Transverse colon (tissue), 4 donors: Measurements from ENCODE around the gene PABPC3. TPM values are rescaled to one million over a fixed set of nuclear protein-coding genes. Genes with fewer than 3 reads are reported as not detected.

ENCODE experiments used
- DNase-seq: peaks from one replicate; pipeline ENCODE4 v3.0.0-alpha.2; 2019
- H3K27ac ChIP-seq, 4 donors: fragments of 200-600 bp; sonication (generic); 2 replicates each; pipeline ENCODE4 v1.5.1; 2016 to 2018; ENCODE audit warnings: inconsistent platforms in 4 of 4
- H3K27me3 ChIP-seq: fragments of 200-600 bp; sonication (generic); 2 replicates; pipeline ENCODE4 v1.5.1; 2017; ENCODE audit warnings: inconsistent platforms
- H3K36me3 ChIP-seq, 4 donors: fragments of 200-600 bp; sonication (generic); 2 replicates each; pipeline ENCODE4 v1.5.1; 2017 to 2019; ENCODE audit warnings: inconsistent platforms in 4 of 4
- H3K4me1 ChIP-seq, 4 donors: fragments of 200-600 bp; sonication (generic); 2 replicates each; pipeline ENCODE4 v1.5.1; 2017 to 2020; ENCODE audit warnings: inconsistent platforms in 4 of 4
- H3K4me3 ChIP-seq, 4 donors: fragments of 200-600 bp; sonication (generic); 1 replicate in 1 of 4; 2 replicates in 3 of 4; pipeline versions ENCODE4 v1.5.1 to v1.6.1; 2017 to 2019; ENCODE audit warnings: inconsistent platforms in 4 of 4
- H3K9me3 ChIP-seq, 2 donors: fragments of 200-600 bp; sonication (generic); 2 replicates each; pipeline ENCODE4 v1.5.1; 2017 to 2019; ENCODE audit warnings: inconsistent platforms in 2 of 2
- EP300 ChIP-seq: sonication (generic); formaldehyde crosslinking; IDR thresholded peaks from one replicate; pipeline ENCODE4 v1.6.1; 2017; ENCODE audit warnings: antibody characterized with exemption, low read depth
- POLR2A ChIP-seq: fragments of 450-650 bp; IDR thresholded peaks from one replicate; pipeline ENCODE4 v1.6.1; 2016; ENCODE audit warnings: antibody characterized with exemption, mild to moderate bottlenecking, moderate library complexity
- POLR2AphosphoS5 ChIP-seq, 3 donors: sonication (generic); formaldehyde crosslinking; IDR thresholded peaks; one replicate each; pipeline ENCODE4 v1.6.1; 2016; ENCODE audit warnings: antibody characterized with exemption in 3 of 3
- WGBS, 2 donors: methylation state at CpG; one replicate each; pipeline ENCODE4 v1.1.5; 2018; ENCODE audit warnings: low coverage in 1 of 2; 5-methylcytosine and 5-hydroxymethylcytosine counted together
- in situ Hi-C, 4 donors: fragments of 200-750 bp; cut with MboI; loops; one replicate each; pipeline versions ENCODE4 v1.15.0 to v1.15.1; 2017; ENCODE audit warnings: low sequenced_read_pairs in 3 of 4, low pct_ligation_motif_present in 1 of 4, low pct_unique_long_range_greater_than_20kb in 1 of 4
- intact Hi-C: fragments of 100-400 bp; cut with DNase I; formaldehyde crosslinking; loops from one replicate; pipeline ENCODE4 v1.15.1; 2023; ENCODE audit warnings: low total_unique reads
- total RNA-seq, 4 donors: library from RNA; depleted of rRNA; stranded (reverse); fragments of >200 nt; gene quantifications; one replicate each; pipeline ENCODE4 v1.1.0, GENCODE V29; 2016
- TF ChIP-seq, protein P1 (sequence below), 5 experiments: fragments of 200-600 bp in 3 of 5; fragments of 450-650 bp in 2 of 5; sonication (generic) in 3 of 5; IDR thresholded peaks; 1 replicate in 2 of 5; 2 replicates in 3 of 5; pipeline ENCODE4 v1.5.1; 2016 to 2017; ENCODE audit warnings: antibody characterized with exemption in 5 of 5, inconsistent platforms in 3 of 5, mild to moderate bottlenecking in 2 of 5, moderate library complexity in 1 of 5

The PABPC3 gene
- total RNA-seq, 4 donors from 2014 or later, result 0.14 to 0.20 TPM; not detected in 2

GRCh38 chr13:25097426-25097825 is 1.5 kb downstream of the PABPC3 start:
- H3K27me3 ChIP-seq, result peaks cover 20% of the 10 kb centered on the region

DNA sequence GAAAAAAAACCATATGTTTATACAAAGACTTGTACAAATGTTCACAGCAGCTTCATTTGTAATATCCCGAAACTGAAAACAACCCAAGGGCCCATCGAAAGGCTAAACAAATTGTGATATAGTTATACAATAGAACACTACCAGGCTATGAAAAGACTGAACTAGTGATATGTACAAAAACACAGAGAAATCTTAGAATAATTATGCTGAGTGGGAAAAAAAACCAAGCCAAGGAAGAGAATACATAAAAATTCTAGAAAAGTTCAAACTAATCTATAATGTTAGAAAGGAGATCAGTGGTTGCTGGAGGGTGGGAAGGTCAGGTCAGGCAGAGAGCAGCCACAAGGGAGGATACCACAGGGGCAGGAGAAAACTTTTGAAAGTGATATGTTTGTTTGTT is 7.8 kb downstream of the PABPC3 start:
- no peaks in the 10 kb centered on the region for H3K4me1 ChIP-seq
- no peak overlapping the region for H3K27ac ChIP-seq
- intact Hi-C loops, result no loop called here
- H3K36me3 ChIP-seq, result no peaks in the 10 kb centered on the region
- WGBS, 2 donors, result 74 to 91% methylated on average over 2 of the region's 2 CpGs
- H3K27me3 ChIP-seq, result no peaks in the 10 kb centered on the region
- DNase-seq, result no peak
- TF ChIP-seq POLR2A (no peak), EP300 (no peak), POLR2AphosphoS5 (IDR thresholded peaks at IDR 0.05) (no peak)
- TF ChIP-seq, protein P1, sequence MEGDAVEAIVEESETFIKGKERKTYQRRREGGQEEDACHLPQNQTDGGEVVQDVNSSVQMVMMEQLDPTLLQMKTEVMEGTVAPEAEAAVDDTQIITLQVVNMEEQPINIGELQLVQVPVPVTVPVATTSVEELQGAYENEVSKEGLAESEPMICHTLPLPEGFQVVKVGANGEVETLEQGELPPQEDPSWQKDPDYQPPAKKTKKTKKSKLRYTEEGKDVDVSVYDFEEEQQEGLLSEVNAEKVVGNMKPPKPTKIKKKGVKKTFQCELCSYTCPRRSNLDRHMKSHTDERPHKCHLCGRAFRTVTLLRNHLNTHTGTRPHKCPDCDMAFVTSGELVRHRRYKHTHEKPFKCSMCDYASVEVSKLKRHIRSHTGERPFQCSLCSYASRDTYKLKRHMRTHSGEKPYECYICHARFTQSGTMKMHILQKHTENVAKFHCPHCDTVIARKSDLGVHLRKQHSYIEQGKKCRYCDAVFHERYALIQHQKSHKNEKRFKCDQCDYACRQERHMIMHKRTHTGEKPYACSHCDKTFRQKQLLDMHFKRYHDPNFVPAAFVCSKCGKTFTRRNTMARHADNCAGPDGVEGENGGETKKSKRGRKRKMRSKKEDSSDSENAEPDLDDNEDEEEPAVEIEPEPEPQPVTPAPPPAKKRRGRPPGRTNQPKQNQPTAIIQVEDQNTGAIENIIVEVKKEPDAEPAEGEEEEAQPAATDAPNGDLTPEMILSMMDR (IDR thresholded peaks at IDR 0.05), result no peak
- H3K9me3 ChIP-seq, result no peaks in the 10 kb centered on the region
- in situ Hi-C loops, result no loop called here
- H3K4me3 ChIP-seq, result no peak overlapping the region

More at GRCh38 chr13:25097426-25097825, 1.5 kb downstream of the PABPC3 start:
- 85% methylated on average over 13 of the region's 13 CpGs; no CpG with 5 or more reads in 1 of the 2 donors for WGBS, 2 donors
- TF ChIP-seq, protein P1 (IDR thresholded peaks at IDR 0.05), result no peak
- TF ChIP-seq EP300 (no peak), POLR2AphosphoS5 (IDR thresholded peaks at IDR 0.05) (no peak)
- in situ Hi-C loops, result no loop called here
- Histone ChIP-seq H3K4me1 (no peaks in the 10 kb centered on the region), H3K27ac (no peak overlapping the region), H3K9me3 (no peaks in the 10 kb centered on the region), H3K36me3 (no peaks in the 10 kb centered on the region), H3K4me3 (no peak overlapping the region)
- no peak for DNase-seq
- intact Hi-C loops, result no loop called here

- intact Hi-C loops, result no loop called here
- WGBS, 2 donors, result 83 to 89% methylated on average over 5 of the region's 5 CpGs
- TF ChIP-seq POLR2A (no peak), EP300 (no peak), POLR2AphosphoS5 (IDR thresholded peaks at IDR 0.05) (no peak)
- TF ChIP-seq, protein P1 (IDR thresholded peaks at IDR 0.05), result no peak
- in situ Hi-C loops, result no loop called here
- Histone ChIP-seq H3K4me1 (peaks cover 0 to under 1% (median 0%) of the 10 kb centered on the region in 4 donors), H3K9me3 (no peaks in the 10 kb centered on the region), H3K27me3 (peaks cover 14% of the 10 kb centered on the region), H3K4me3 (no peak overlapping the region), H3K27ac (no peak overlapping the region), H3K36me3 (no peaks in the 10 kb centered on the region)
- no peak for DNase-seq
These were observed 13.4 kb downstream of the PABPC3 start for GRCh38 chr13:25109341-25109740.

DNA sequence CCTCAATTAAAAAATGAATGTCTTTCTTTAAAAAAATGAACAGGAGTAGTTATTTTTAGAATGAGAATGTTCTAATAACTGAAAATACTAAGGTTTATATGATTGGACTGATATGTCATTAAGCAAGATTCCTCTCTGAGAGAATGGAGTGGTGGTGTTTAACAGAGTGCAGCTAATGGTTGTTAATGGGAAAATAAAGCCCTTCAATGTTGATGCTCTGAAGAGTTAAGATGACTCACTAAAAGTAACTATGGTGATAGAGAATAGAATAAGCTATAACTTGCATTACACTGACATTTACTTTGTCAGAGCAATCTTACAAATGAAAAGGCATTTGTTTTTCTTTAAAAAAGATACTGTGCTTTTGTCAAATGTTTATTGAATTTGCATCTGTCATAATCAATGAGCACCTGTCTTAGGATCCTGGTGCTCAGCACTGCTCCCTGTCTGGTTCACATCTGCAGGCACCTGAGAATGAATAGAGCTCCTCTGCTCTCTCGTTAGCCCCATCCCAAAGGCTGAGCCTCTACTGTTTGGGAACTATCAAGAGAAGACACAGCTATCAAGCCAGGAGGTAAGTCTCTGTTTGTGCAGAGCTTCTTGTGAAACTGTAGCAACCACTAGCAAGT is 15.1 kb downstream of the PABPC3 start:
- Histone ChIP-seq H3K9me3 (no peaks in the 10 kb centered on the region), H3K4me1 (peaks cover 0 to 4% (median 0%) of the 10 kb centered on the region in 4 donors), H3K27ac (no peak overlapping the region), H3K27me3 (peaks cover 20% of the 10 kb centered on the region), H3K4me3 (no peak overlapping the region), H3K36me3 (no peaks in the 10 kb centered on the region)
- WGBS, 2 donors, result 33 to 42% methylated on average over 1 of the region's 1 CpG
- intact Hi-C loops, result no loop called here
- TF ChIP-seq POLR2A, result no peak
- no peak for TF ChIP-seq EP300
- TF ChIP-seq, protein P1 (IDR thresholded peaks at IDR 0.05), result no peak
- no peak for TF ChIP-seq POLR2AphosphoS5 (IDR thresholded peaks at IDR 0.05)
- in situ Hi-C loops, result no loop called here
- DNase-seq, result no peak
